A549 (cell line): ENCODE data around the gene THBS3.
"Not testable (repeated sequence)": the region's sequence is repeated elsewhere in the genome, so short reads cannot be mapped to it uniquely, and the experiment has no call there.

Experiments
- PHF8 ChIP-seq: fragments of 200-600 bp; sonication (generic); IDR thresholded peaks from 2 replicates; pipeline ENCODE4 v1.6.1; 2016; ENCODE audit warnings: low read depth, mild to moderate bottlenecking, antibody characterized with exemption, moderate library complexity, borderline replicate concordance
- REST ChIP-seq: fragments of 200-600 bp; sonication (generic); IDR thresholded peaks from 2 replicates; pipeline ENCODE4 v1.6.1; 2016; ENCODE audit warnings: antibody characterized with exemption, mild to moderate bottlenecking, moderate library complexity

- not testable (repeated sequence) for TF ChIP-seq PHF8, REST
These were observed 4.3 kb upstream of the THBS3 start for GRCh38 chr1:155212051-155212440.
